HCT116 (cell line): ENCODE results near the gene MAEA. TPM values are rescaled to one million over a fixed set of nuclear protein-coding genes. Genes with fewer than 3 reads are reported as not detected.

Source experiments
- ATAC-seq: fragments of 200-7000 bp; cut with Tn5 transposase; 2 replicates; pipeline ENCODE4 v1.9.1; 2020; ENCODE audit warnings: mild to moderate bottlenecking, moderate library complexity
- BruUV-seq: library from RNA; stranded (reverse); fragments of 400-500 nt; replicated peaks from 2 replicates; lab custom pipeline; 2021; lab: Mats Ljungman, UMichigan
- CTCF ChIA-PET: fragments of 300-600 bp; sonication (Branson Sonifier 250); formaldehyde crosslinking; loops from one replicate; lab custom pipeline; 2021; ENCODE audit warnings: antibody characterized with exemption; lab: Charles Lee
- POLR2A ChIA-PET: fragments of 300-600, 350-600 bp; sonication (Branson Sonifier 250); formaldehyde crosslinking; loops from one replicate; lab custom pipeline; 2021; ENCODE audit warnings: antibody characterized with exemption; lab: Charles Lee
- RAD21 ChIA-PET, 2 experiments: fragments of 300-600 bp; sonication (Branson Sonifier 250); formaldehyde crosslinking; loops; one replicate each; lab custom pipeline; 2023; ENCODE audit warnings: low total read pairs in 2 of 2; ENCODE audit not compliant: uncharacterized antibody in 2 of 2, unreplicated experiment in 2 of 2, low non-redundant PET in 1 of 2; lab: Charles Lee
- DNase-seq: peaks from one replicate; pipeline ENCODE4 v3.0.0-alpha.2; 2010; ENCODE audit warnings: low read depth, low spot score
- H2AFZ ChIP-seq: fragments of 200-600 bp; shearing (Covaris generic), sonication (generic); 2 replicates; pipeline ENCODE4 v1.6.1; 2017; ENCODE audit warnings: low read depth, mixed run types, mixed read lengths, antibody characterized with exemption, low read length; ENCODE audit not compliant: poor library complexity, severe bottlenecking
- H3K27ac ChIP-seq: 2 replicates; pipeline ENCODE4 v1.5.1; 2012; ENCODE audit warnings: low read depth, low read length
- H3K27me3 ChIP-seq: fragments of 200-600 bp; sonication (generic); 2 replicates; pipeline ENCODE4 v1.6.1; 2016; ENCODE audit warnings: mixed run types, low read length, mixed read lengths; ENCODE audit not compliant: insufficient read depth
- H3K36me3 ChIP-seq, 2 experiments: fragments of 200-500 bp in 1 of 2; fragments of 200-600 bp in 1 of 2; sonication (Bioruptor generic) in 1 of 2; sonication (generic) in 1 of 2; 2 replicates each; pipeline versions ENCODE4 v1.5.1 to v1.6.1; 2014 to 2016; ENCODE audit warnings: low read length in 2 of 2, inconsistent platforms in 1 of 2, mixed read lengths in 1 of 2, mixed run types in 1 of 2; ENCODE audit not compliant: insufficient read depth in 2 of 2, control insufficient read depth in 1 of 2
- H3K4me1 ChIP-seq, 2 experiments: fragments of 200-600 bp in 1 of 2; sonication (generic) in 1 of 2; 2 replicates each; pipeline versions ENCODE4 v1.5.1 to v1.6.1; 2012 to 2017; ENCODE audit warnings: low read length in 2 of 2, inconsistent platforms in 1 of 2, mild to moderate bottlenecking in 1 of 2, mixed read lengths in 1 of 2, mixed run types in 1 of 2, moderate library complexity in 1 of 2; ENCODE audit not compliant: insufficient read depth in 2 of 2, control insufficient read depth in 1 of 2
- H3K4me2 ChIP-seq: fragments of 200-600 bp; sonication (generic); 2 replicates; pipeline ENCODE4 v1.6.1; 2017; ENCODE audit warnings: mixed run types, low read length, mixed read lengths
- H3K4me3 ChIP-seq, 2 experiments: fragments of 200-600 bp in 1 of 2; sonication (generic) in 1 of 2; replicated peaks in 1 of 2; 2 replicates each; pipeline ENCODE4 v1.5.1; 2011 to 2016; ENCODE audit warnings: low read length in 2 of 2, control low read depth in 1 of 2, low read depth in 1 of 2, mild to moderate bottlenecking in 1 of 2, mixed read lengths in 1 of 2, mixed run types in 1 of 2
- H3K79me2 ChIP-seq: fragments of 200-600 bp; sonication (generic); 2 replicates; pipeline ENCODE4 v1.6.1; 2017; ENCODE audit warnings: mild to moderate bottlenecking, mixed run types, low read length, moderate library complexity, mixed read lengths; ENCODE audit not compliant: insufficient read depth
- H3K9ac ChIP-seq: fragments of 200-600 bp; sonication (generic); 2 replicates; pipeline ENCODE4 v1.6.1; 2016; ENCODE audit warnings: low read length, mixed read lengths
- H3K9me2 ChIP-seq: fragments of 200-600 bp; sonication (generic), shearing (Covaris generic); 2 replicates; pipeline ENCODE4 v1.6.1; 2017; ENCODE audit warnings: mixed run types, mild to moderate bottlenecking, moderate library complexity; ENCODE audit not compliant: insufficient read depth
- H3K9me3 ChIP-seq, 2 experiments: fragments of 200-500 bp in 1 of 2; fragments of 200-600 bp in 1 of 2; sonication (Bioruptor generic) in 1 of 2; sonication (generic) in 1 of 2; 2 replicates each; pipeline ENCODE4 v1.6.1; 2014 to 2017; ENCODE audit warnings: low read length in 2 of 2, mixed read lengths in 2 of 2, inconsistent platforms in 1 of 2, low read depth in 1 of 2, mild to moderate bottlenecking in 1 of 2, mixed run types in 1 of 2, moderate library complexity in 1 of 2; ENCODE audit not compliant: control insufficient read depth in 1 of 2, insufficient read depth in 1 of 2
- H4K20me1 ChIP-seq: fragments of 200-600 bp; sonication (generic), shearing (Covaris generic); 2 replicates; pipeline ENCODE4 v1.6.1; 2017; ENCODE audit warnings: mixed run types, mild to moderate bottlenecking, moderate library complexity; ENCODE audit not compliant: insufficient read depth
- CBX3 ChIP-seq: IDR thresholded peaks from 2 replicates; pipeline ENCODE4 v1.6.1; 2012; ENCODE audit warnings: low read depth
- CEBPB ChIP-seq: IDR thresholded peaks from 2 replicates; pipeline ENCODE4 v1.6.1; 2012; ENCODE audit warnings: low read depth
- EGR1 ChIP-seq: IDR thresholded peaks from 2 replicates; pipeline ENCODE4 v1.6.1; 2012; ENCODE audit warnings: low read depth
- ELF1 ChIP-seq: IDR thresholded peaks from 2 replicates; pipeline ENCODE4 v1.6.1; 2012; ENCODE audit warnings: low read depth, borderline replicate concordance
- EZH2phosphoT487 ChIP-seq: fragments of 200-600 bp; IDR thresholded peaks from 2 replicates; pipeline ENCODE4 v1.6.1; 2018; ENCODE audit warnings: antibody characterized with exemption, borderline replicate concordance
- FOSL1 ChIP-seq: IDR thresholded peaks from 2 replicates; pipeline ENCODE4 v1.6.1; 2012; ENCODE audit warnings: low read depth
- JUND ChIP-seq: IDR thresholded peaks from 2 replicates; pipeline ENCODE4 v1.6.1; 2012
- POLR2A ChIP-seq: IDR thresholded peaks from 2 replicates; pipeline ENCODE4 v1.7.0; 2011; ENCODE audit warnings: borderline replicate concordance; ENCODE audit not compliant: insufficient read depth, insufficient read length; ENCODE audit errors: extremely low read depth
- POLR2AphosphoS5 ChIP-seq: IDR thresholded peaks from 2 replicates; pipeline ENCODE4 v1.6.1; 2011; ENCODE audit warnings: mild to moderate bottlenecking, low read depth, low read length, moderate library complexity
- RAD21 ChIP-seq: IDR thresholded peaks from 2 replicates; pipeline ENCODE4 v1.6.1; 2012; ENCODE audit warnings: low read depth, mild to moderate bottlenecking
- SIN3A ChIP-seq: IDR thresholded peaks from 2 replicates; pipeline ENCODE4 v1.6.1; 2012; ENCODE audit warnings: low read depth
- SRF ChIP-seq: IDR thresholded peaks from 2 replicates; pipeline ENCODE4 v1.6.1; 2012; ENCODE audit warnings: low read depth
- YY1 ChIP-seq: IDR thresholded peaks from 2 replicates; pipeline ENCODE4 v1.6.1; 2011; ENCODE audit warnings: low read length, low read depth, moderate library complexity, mild to moderate bottlenecking; ENCODE audit not compliant: insufficient replicate concordance; ENCODE audit errors: extremely low read depth
- ZNF274 ChIP-seq: fragments of 200-500 bp; sonication (Bioruptor generic); IDR thresholded peaks from 2 replicates; pipeline ENCODE4 v1.6.1; 2014; ENCODE audit warnings: mild to moderate bottlenecking, low read depth, low read length, inconsistent platforms
- intact Hi-C: fragments of 100-400 bp; cut with micrococcal nuclease; formaldehyde crosslinking; loops from 2 replicates; pipeline ENCODE4 v1.10.0; 2022
- total RNA-seq: library from RNA; stranded (reverse); gene quantifications from one replicate; pipeline ENCODE4 v1.2.1, GENCODE V29; 2021; ENCODE audit not compliant: unreplicated experiment
- TF ChIP-seq, protein P1 (sequence below): IDR thresholded peaks from 2 replicates; pipeline ENCODE4 v1.6.1; 2012
- TF ChIP-seq, protein P2 (sequence below): IDR thresholded peaks from 2 replicates; pipeline ENCODE4 v1.6.1; 2011; ENCODE audit warnings: mild to moderate bottlenecking, low read length, moderate library complexity; ENCODE audit not compliant: insufficient replicate concordance; ENCODE audit errors: extremely low read depth
- TF ChIP-seq, protein P3 (sequence below): IDR thresholded peaks from 2 replicates; pipeline ENCODE4 v1.6.1; 2012
- TF ChIP-seq, protein P4 (sequence below), 3 experiments: fragments of 200-600 bp in 1 of 3; sonication (generic) in 1 of 3; IDR thresholded peaks in 2 of 3; conservative IDR thresholded peaks in 1 of 3; 2 replicates each; pipeline ENCODE4 v1.5.1; 2012 to 2017; ENCODE audit warnings: low read depth in 2 of 3, low read length in 2 of 3, antibody characterized with exemption in 1 of 3, borderline replicate concordance in 1 of 3, control low read depth in 1 of 3, mild to moderate bottlenecking in 1 of 3, mixed read lengths in 1 of 3, mixed run types in 1 of 3, moderate library complexity in 1 of 3; ENCODE audit not compliant: insufficient read depth in 1 of 3

The MAEA gene
- total RNA-seq, 1 experiment from 2014 or later: 88.3 TPM

DNA sequence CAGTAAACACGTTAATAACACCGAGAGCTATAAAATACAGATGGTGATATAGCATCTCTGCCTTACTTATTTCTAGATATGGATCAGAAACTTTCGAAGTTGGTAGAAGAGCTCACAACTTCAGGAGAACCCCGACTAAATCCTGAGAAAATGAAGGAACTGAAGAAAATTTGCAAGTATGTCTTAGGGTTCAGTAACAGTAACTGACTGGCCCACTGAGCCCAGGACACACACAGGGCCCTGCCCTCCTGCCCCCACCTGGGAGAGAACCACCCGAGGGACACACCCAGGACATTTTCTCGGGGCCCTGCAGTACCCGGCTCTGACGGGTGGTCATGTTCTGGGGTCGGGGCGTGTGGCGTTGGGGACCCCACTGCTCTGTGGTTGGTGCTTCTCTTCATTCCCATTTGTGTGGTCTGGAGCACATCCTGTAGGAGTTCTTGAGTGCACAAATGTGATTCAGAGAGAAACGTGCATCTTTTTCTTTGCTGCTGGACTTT lies 58.4 kb downstream of the MAEA start:
- ChIA-PET POLR2A (interaction anchor here (0.6 to 1.3 kb wide), 2 partner anchors 98 to 158 kb away, joined by 3 to 4 read pairs; no protein-coding TSS in a partner anchor), RAD21 (no interaction called here), CTCF (no interaction called here)
- H3K9me2 ChIP-seq: no peaks in the 10 kb centered on the region
- ATAC-seq (no peak), DNase-seq (no peak)
- intact Hi-C loops: loop anchor here (5.0 kb wide), 1 partner anchor 61 kb away; the partner anchor contains the start of gene MAEA
- BruUV-seq: TSS peak; percentile 76
- H4K20me1 ChIP-seq: no peaks in the 10 kb centered on the region
- H3K9ac ChIP-seq: peak overlapping the region; percentile 85
- no peaks in the 10 kb centered on the region for H3K27me3 ChIP-seq
- TF ChIP-seq ZNF274 (no peak), EGR1 (no peak), RAD21 (no peak), CBX3 (no peak), JUND (no peak), SRF (no peak), FOSL1 (no peak), ELF1 (no peak), POLR2A (no peak), YY1 (no peak), CEBPB (no peak), POLR2AphosphoS5 (no peak; the same call in 1 of the 2 replicates), SIN3A (no peak), EZH2phosphoT487 (no peak)
- TF ChIP-seq, protein P1, sequence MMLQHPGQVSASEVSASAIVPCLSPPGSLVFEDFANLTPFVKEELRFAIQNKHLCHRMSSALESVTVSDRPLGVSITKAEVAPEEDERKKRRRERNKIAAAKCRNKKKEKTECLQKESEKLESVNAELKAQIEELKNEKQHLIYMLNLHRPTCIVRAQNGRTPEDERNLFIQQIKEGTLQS: no peak
- TF ChIP-seq, protein P2, sequence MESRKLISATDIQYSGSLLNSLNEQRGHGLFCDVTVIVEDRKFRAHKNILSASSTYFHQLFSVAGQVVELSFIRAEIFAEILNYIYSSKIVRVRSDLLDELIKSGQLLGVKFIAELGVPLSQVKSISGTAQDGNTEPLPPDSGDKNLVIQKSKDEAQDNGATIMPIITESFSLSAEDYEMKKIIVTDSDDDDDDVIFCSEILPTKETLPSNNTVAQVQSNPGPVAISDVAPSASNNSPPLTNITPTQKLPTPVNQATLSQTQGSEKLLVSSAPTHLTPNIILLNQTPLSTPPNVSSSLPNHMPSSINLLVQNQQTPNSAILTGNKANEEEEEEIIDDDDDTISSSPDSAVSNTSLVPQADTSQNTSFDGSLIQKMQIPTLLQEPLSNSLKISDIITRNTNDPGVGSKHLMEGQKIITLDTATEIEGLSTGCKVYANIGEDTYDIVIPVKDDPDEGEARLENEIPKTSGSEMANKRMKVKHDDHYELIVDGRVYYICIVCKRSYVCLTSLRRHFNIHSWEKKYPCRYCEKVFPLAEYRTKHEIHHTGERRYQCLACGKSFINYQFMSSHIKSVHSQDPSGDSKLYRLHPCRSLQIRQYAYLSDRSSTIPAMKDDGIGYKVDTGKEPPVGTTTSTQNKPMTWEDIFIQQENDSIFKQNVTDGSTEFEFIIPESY: no peak
- TF ChIP-seq, protein P3, sequence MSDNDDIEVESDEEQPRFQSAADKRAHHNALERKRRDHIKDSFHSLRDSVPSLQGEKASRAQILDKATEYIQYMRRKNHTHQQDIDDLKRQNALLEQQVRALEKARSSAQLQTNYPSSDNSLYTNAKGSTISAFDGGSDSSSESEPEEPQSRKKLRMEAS: no peak
- TF ChIP-seq, protein P4, sequence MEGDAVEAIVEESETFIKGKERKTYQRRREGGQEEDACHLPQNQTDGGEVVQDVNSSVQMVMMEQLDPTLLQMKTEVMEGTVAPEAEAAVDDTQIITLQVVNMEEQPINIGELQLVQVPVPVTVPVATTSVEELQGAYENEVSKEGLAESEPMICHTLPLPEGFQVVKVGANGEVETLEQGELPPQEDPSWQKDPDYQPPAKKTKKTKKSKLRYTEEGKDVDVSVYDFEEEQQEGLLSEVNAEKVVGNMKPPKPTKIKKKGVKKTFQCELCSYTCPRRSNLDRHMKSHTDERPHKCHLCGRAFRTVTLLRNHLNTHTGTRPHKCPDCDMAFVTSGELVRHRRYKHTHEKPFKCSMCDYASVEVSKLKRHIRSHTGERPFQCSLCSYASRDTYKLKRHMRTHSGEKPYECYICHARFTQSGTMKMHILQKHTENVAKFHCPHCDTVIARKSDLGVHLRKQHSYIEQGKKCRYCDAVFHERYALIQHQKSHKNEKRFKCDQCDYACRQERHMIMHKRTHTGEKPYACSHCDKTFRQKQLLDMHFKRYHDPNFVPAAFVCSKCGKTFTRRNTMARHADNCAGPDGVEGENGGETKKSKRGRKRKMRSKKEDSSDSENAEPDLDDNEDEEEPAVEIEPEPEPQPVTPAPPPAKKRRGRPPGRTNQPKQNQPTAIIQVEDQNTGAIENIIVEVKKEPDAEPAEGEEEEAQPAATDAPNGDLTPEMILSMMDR (IDR thresholded peaks at IDR 0.05 in 2 of 3, conservative IDR thresholded peaks at IDR 0.05 in 1 of 3; ENCODE audit: borderline replicate concordance in 1 of 3, insufficient read depth in 1 of 3, low read depth in 2 of 3, low read length in 2 of 3): no peak
- H3K36me3 ChIP-seq: no peaks in the 10 kb centered on the region; a peak in 2 of 4 replicates
- H3K4me3 ChIP-seq: peak overlapping the region; percentile 73 to 76
- H3K4me2 ChIP-seq: peak overlapping the region; percentile 85
- peak overlapping the region; percentile 99 for H3K27ac ChIP-seq
- no peak overlapping the region for H2AFZ ChIP-seq
- peaks cover 8 to 32% of the 10 kb centered on the region in 2 experiments for H3K4me1 ChIP-seq
- H3K79me2 ChIP-seq: peaks cover 29% of the 10 kb centered on the region
- no peaks in the 10 kb centered on the region for H3K9me3 ChIP-seq
